HG03139 (cell line): Measurements from ENCODE around the gene UXT.
"Not testable (repeated sequence)": the region's sequence is repeated elsewhere in the genome, so short reads cannot be mapped to it uniquely, and the experiment has no call there.

Experiments used
- ATAC-seq: cut with Tn5 transposase; IDR thresholded peaks from one replicate; pipeline ENCODE4 v1.9.1; 2021; ENCODE audit not compliant: unreplicated experiment

Gene UXT, protein sequence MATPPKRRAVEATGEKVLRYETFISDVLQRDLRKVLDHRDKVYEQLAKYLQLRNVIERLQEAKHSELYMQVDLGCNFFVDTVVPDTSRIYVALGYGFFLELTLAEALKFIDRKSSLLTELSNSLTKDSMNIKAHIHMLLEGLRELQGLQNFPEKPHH

GRCh38 chrX:47658684-47659420 lies at the start of gene UXT:
Gene UXT, minus strand, starts transcription at chrX:47659180. Its CDS starts 253 bp downstream, at chrX:47658927.
- peak; percentile 77 for ATAC-seq

GRCh38 chrX:47707031-47707780 lies 48.2 kb upstream of the UXT start:
- ATAC-seq: no peak

DNA sequence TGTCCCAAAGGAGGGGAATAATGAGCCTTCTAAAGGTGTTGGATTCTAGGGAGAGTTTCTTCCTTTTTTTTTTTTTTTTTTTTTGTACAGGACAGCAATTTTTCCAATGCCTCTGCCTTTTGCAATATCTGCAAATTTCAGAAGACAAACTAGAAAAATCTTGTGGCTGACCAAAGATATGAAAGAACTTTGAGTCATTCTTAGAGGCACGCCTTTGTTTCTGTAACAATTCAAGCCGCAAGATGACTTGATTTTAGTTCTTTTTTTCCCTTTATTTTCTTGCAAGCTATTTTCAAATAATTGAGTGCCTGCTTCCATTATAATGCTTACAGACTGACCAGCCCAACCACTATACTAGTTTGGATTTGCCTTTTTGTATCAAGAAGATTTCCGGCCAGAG lies 47.6 kb upstream of the UXT start:
- no peak for ATAC-seq

DNA sequence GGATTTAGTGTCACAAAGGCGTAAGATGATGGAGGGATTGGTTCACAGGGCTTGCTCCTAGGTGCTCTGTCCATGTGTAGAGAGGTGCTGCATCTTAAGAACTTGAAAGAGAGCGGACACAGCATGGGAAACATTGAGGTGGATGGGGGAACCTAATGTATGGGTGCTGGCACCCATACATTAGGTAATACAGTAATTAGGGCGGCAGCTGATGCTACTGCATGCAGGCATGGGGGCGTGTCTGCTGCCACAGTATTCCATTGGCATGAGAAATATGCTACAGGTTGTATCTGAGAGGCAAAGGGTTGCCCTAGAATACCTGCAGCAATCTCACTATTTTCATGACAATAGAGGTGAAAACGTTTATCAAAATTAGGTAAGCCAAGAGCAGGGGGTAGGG lies 45.8 kb upstream of the UXT start:
- ATAC-seq: no peak

DNA sequence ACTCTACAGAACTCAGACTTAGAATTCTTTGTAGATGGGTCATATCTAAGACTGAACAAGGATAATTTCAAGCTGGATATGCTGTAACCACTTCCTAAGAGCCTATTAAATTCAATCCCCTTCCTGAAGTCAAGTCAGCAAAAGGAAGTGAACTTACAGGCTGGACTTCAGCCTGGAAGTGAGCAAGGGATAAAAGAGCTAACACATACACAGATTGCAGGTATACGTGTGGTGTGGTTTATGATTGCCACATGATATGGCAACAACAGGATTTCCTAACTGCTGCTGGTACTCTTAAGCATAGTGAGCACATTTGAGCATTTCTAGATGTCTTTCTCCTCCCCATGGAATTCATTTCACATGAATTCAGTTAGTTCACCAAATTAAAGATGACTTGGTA lies 38.2 kb upstream of the UXT start:
- no peak for ATAC-seq

DNA sequence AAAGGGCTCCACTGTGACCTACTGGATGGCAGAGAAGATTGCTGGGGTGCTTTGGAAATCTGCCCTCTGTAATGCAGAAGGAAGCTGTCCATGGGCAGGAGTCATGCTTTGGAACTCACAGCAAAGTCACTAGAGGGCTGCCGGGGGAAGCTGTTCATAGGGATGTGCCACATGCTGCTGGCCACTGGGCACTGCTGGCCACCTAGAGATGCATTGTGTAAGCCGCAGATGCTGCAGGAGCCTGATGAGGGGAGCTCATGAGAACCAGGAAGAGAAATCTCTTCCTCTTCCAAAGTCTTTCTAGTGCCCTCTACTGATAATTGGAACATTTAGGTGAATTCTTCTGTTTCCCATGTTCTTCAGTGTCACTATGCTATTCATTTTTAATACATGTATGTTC lies 31.2 kb upstream of the UXT start:
- ATAC-seq: no peak

GRCh38 chrX:47687263-47687662 lies 28.3 kb upstream of the UXT start:
- ATAC-seq: no peak

DNA sequence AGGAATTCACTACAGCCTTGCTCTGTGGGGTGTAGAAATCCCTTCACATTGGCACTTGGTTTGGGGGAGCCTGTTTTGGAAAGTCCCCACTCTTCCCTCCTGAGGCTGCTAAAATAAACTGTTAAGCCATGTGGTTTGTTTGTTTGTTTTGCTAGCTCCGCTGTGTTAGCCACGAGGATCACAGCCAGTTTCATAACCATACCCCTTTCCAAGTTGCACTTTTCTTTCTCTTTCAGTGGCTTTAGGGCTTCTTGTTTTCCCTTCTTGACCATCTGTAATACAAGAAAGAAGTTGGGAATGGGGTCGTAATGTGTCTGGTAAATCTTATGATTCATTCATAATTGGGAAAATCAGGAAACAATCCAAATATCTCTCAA lies 24.8 kb upstream of the UXT start:
- ATAC-seq: no peak

GRCh38 chrX:47683184-47683828 lies 24.3 kb upstream of the UXT start:
- no peak for ATAC-seq

DNA sequence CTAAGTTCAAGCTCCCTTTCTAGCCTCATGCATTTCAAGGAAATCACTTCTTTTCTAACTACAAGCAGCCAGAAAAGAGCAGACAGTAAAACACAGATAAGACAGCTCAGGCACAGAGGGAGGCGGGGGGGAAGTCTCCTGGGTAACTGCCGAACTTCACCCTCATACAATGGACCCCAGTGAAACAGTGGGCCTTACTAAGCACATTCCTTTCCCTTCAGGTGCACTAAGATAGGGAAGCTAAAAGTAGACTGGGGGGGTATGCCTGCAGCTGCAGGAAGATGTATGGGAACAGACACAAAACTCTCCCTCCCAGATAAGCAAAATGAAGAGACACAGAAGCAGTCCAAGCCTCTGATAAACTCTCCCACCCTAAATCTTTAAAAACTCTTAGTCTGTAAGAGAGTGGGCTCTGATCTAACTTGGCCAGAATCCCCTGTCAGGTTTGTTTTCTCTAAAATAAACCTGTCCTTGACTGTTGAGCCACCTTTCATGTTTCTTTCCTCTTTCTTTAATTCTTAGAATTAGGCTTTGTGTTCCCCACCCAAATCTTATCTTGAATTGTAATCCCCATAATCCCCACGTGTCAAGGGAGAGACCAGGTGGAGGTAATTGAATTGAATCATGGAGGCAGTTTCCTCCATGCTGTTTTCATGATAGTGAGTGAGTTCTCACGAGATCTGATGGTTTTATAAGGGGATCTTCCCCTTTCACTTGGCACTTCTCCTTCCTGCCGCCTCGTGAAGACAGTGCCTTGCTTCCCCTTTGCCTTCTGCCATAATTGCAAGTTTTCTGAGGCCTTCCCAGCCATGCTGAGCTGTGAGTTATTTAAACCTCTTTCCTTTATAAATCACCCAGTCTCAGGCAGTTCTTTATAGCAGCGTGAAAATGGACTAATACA lies 17.2 kb upstream of the UXT start:
- ATAC-seq: not testable (repeated sequence)

DNA sequence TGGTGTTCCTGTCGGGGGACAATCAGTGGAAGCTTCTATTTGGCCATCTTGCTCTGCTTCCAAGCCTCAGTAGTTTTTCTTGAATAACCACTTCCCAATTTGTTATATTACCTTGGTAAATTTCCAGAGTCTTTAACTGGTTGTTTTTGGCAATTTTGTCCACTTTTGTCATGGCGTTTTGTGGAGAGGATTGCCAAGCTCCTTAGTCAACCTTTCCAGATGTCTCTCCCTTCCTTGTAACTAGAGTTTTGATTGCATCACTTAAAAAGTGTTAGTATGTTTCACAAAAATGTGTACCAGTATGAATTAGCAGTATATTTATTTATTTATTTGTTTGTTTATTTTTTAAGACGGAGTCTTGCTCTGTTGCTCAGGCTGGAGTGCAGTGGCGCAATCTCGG lies 15.8 kb upstream of the UXT start:
- ATAC-seq: no peak

DNA sequence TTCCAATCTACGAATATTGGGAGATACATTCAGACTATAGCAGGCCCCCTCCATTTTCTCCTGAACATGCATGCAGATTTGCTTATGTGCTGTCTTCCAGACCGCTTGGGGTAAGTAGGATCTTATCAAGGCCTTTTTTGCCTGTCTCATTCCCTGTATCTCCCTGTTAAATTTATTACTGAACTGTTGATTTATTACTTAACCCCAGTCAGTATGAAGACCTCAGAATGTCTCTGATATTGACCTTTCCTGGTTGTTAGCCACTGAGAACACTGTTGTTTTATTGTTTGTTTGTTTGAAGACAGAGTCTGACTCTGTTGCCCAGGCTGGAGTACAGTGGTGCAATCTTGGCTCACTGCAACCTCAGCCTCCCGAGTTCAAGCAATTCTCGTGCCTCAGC lies 6.8 kb upstream of the UXT start:
- not testable (repeated sequence) for ATAC-seq

- no peak for ATAC-seq
Measured at GRCh38 chrX:47664737-47665136, 5.8 kb upstream of the UXT start.

- ATAC-seq: no peak
Measured at GRCh38 chrX:47662144-47662657, 3.2 kb upstream of the UXT start.

GRCh38 chrX:47661539-47661938 lies 2.6 kb upstream of the UXT start:
- ATAC-seq: no peak

DNA sequence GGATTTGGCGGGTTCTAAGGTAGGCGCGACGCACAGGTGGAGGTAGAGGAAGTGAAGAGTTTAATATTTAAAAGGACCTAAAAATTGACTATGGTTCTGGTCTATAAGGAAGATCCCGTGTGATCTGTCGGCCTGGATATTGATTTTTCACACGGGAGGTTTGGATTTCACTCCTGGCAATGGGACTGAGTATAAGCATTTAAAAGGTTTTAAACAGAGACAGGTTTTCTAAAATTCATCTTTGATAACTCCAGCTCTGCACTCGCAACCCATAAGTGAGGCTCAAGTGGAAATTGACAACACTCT lies 394 bp upstream of the UXT start:
- ATAC-seq: no peak

GRCh38 chrX:47658301-47658683 lies 688 bp downstream of the UXT start:
- no peak for ATAC-seq

GRCh38 chrX:47651043-47651905 lies 7.7 kb downstream of the UXT start:
- no peak for ATAC-seq

GRCh38 chrX:47650164-47651042 lies 8.6 kb downstream of the UXT start, which contains the start of gene ELK1:
Gene ELK1, minus strand, starts transcription at chrX:47650563. Its CDS starts 9,122 bp downstream, at chrX:47641441.
- ATAC-seq: peak; percentile 82
